Colonic mucosa (tissue), 4 donors: ENCODE measurements around the gene CLDN7. TPM values are rescaled to one million over a fixed set of nuclear protein-coding genes. Genes with fewer than 3 reads are reported as not detected.

Source experiments
- DNase-seq: peaks from one replicate; pipeline ENCODE4 v3.0.0-alpha.2; 2020
- H3K27ac ChIP-seq: fragments of 200-600 bp; one replicate; pipeline ENCODE4 v1.8.0; 2021
- H3K27me3 ChIP-seq: fragments of 200-600 bp; one replicate; pipeline ENCODE4 v1.8.0; 2021
- H3K36me3 ChIP-seq: fragments of 200-600 bp; one replicate; pipeline ENCODE4 v1.8.0; 2021
- H3K4me1 ChIP-seq: fragments of 200-600 bp; one replicate; pipeline ENCODE4 v1.8.0; 2021; ENCODE audit warnings: mild to moderate bottlenecking
- H3K4me3 ChIP-seq: fragments of 200-600 bp; one replicate; pipeline ENCODE4 v1.8.0; 2021
- H3K9ac ChIP-seq, 2 donors: one replicate each; pipeline ENCODE4 v1.7.0; 2013; ENCODE audit warnings: control low read depth in 2 of 2, low read depth in 2 of 2, low read length in 2 of 2
- H3K9me3 ChIP-seq: fragments of 200-600 bp; one replicate; pipeline ENCODE4 v1.8.0; 2021
- CTCF ChIP-seq: fragments of 200-600 bp; IDR thresholded peaks from one replicate; pipeline ENCODE4 v1.8.0; 2022; ENCODE audit warnings: antibody characterized with exemption, mild to moderate bottlenecking
- intact Hi-C: fragments of 100-400 bp; cut with DNase I; formaldehyde crosslinking; loops from one replicate; pipeline ENCODE4 v1.14.1; 2022
- total RNA-seq, 2 donors: library from RNA; stranded (reverse); fragmentation: NEBNext Ultra II Directional in 1 of 2; extraction: Animal tissue kit (Norgen Biotek cat#: 25700) in 1 of 2; gene quantifications; one replicate each; pipeline ENCODE4 v1.2.1, GENCODE V29; 2021
- donor health status: healthy.
- donor health status: DM: no; HTN: no; CAD: no.
- donor health status: DM: no; HTN: no; CAD: no.

The CLDN7 gene
- total RNA-seq, 2 donors from 2014 or later, result 798 to 919 TPM

GRCh38 chr17:7307686-7308624, 45.7 kb upstream of the CLDN7 start:
- peak overlapping the region; percentile 92 for H3K27ac ChIP-seq
- H3K27me3 ChIP-seq, result no peaks in the 10 kb centered on the region
- peak; percentile 59 for DNase-seq
- H3K9me3 ChIP-seq, result no peaks in the 10 kb centered on the region
- peak overlapping the region; percentile 74 for H3K4me3 ChIP-seq
- no peak for TF ChIP-seq CTCF
- H3K4me1 ChIP-seq, result peaks cover 7% of the 10 kb centered on the region
- intact Hi-C loops, result no loop called here
- peak overlapping the region; percentile 79 to 98 for H3K9ac ChIP-seq
- H3K36me3 ChIP-seq, result peaks cover 20% of the 10 kb centered on the region

GRCh38 chr17:7306911-7307685, 44.8 kb upstream of the CLDN7 start, which contains the start of gene EIF5A:
TSS of gene EIF5A (plus strand) at chr17:7307628. CDS start at chr17:7309636, 2,008 bp downstream.
- H3K27ac ChIP-seq, result peak within 1 kb of the TSS; percentile 92
- peaks cover 12% of the 10 kb centered on the region for H3K36me3 ChIP-seq
- H3K27me3 ChIP-seq, result no peaks in the 10 kb centered on the region
- peak; percentile 100 for DNase-seq
- no peak for TF ChIP-seq CTCF
- H3K9ac ChIP-seq, result peak within 1 kb of the TSS; percentile 79 to 98
- peaks cover 7% of the 10 kb centered on the region for H3K4me1 ChIP-seq
- peak within 1 kb of the TSS; percentile 74 for H3K4me3 ChIP-seq
- H3K9me3 ChIP-seq, result no peaks in the 10 kb centered on the region
- intact Hi-C loops, result no loop called here

GRCh38 chr17:7304179-7304578, 41.9 kb upstream of the CLDN7 start:
- Histone ChIP-seq H3K36me3 (no peaks in the 10 kb centered on the region), H3K4me1 (no peaks in the 10 kb centered on the region), H3K4me3 (no peak overlapping the region), H3K27ac (no peak overlapping the region), H3K9me3 (no peaks in the 10 kb centered on the region), H3K27me3 (no peaks in the 10 kb centered on the region), H3K9ac (no peak overlapping the region)
- no peak for DNase-seq
- intact Hi-C loops, result no loop called here
- no peak for TF ChIP-seq CTCF

GRCh38 chr17:7296189-7296861, 34.0 kb upstream of the CLDN7 start:
- TF ChIP-seq CTCF, result peak; percentile 90
- intact Hi-C loops, result loop anchor here (5.0 kb wide), 1 partner anchor 34 kb away; the partner anchor contains the start of gene CLDN7
- peak overlapping the region; percentile 6 for H3K4me3 ChIP-seq
- no peaks in the 10 kb centered on the region for H3K36me3 ChIP-seq
- no peaks in the 10 kb centered on the region for H3K9me3 ChIP-seq
- H3K27me3 ChIP-seq, result peaks cover 4% of the 10 kb centered on the region
- peaks cover 16% of the 10 kb centered on the region for H3K4me1 ChIP-seq
- H3K9ac ChIP-seq, result peak overlapping the region; percentile 35 to 74
- H3K27ac ChIP-seq, result no peak overlapping the region
- DNase-seq, result peak; percentile 83
